ENCODE measurements around the gene GARIN6.

- no peak for TF ChIP-seq ARNT (IDR thresholded peaks at IDR 0.05)
- no peak for TF ChIP-seq SUZ12 (IDR thresholded peaks at IDR 0.05)
- no peak for TF ChIP-seq CTBP1 (IDR thresholded peaks at IDR 0.05; ENCODE audit: borderline replicate concordance)
- no peak for TF ChIP-seq ELF4 (IDR thresholded peaks at IDR 0.05)
Observed at GRCh38 chr12:99649551-99649950, 2.0 kb downstream of the GARIN6 start.

All from HEK293T (cell line).